Epithelial cell of esophagus (primary cell): Measurements from ENCODE around the gene CNN2.

Experiments used
- DNase-seq: peaks from one replicate; pipeline ENCODE4 v3.0.0; 2010; ENCODE audit warnings: low read depth
- H3K4me3 ChIP-seq: 2 replicates; pipeline ENCODE4 v1.5.1; 2011; ENCODE audit warnings: mild to moderate bottlenecking, low read length, control low read depth
- CTCF ChIP-seq: IDR thresholded peaks from 2 replicates; pipeline ENCODE4 v1.5.1; 2011; ENCODE audit warnings: low read depth, mild to moderate bottlenecking, low read length, control low read depth, inconsistent platforms; ENCODE audit not compliant: insufficient read depth; ENCODE audit errors: missing control alignments

The CNN2 gene

GRCh38 chr19:1000591-1001537, 25.5 kb upstream of the CNN2 start:
- H3K4me3 ChIP-seq, result no peak overlapping the region
- no peak for TF ChIP-seq CTCF

GRCh38 chr19:1001538-1002166, 24.8 kb upstream of the CNN2 start:
- DNase-seq, result peak; percentile 42
- no peak overlapping the region for H3K4me3 ChIP-seq
- peak; percentile 80 for TF ChIP-seq CTCF

More at GRCh38 chr19:1000591-1001537, 25.5 kb upstream of the CNN2 start:
- DNase-seq, result no peak

- H3K4me3 ChIP-seq, result no peak overlapping the region
- no peak for TF ChIP-seq CTCF
- no peak for DNase-seq
Observed at GRCh38 chr19:1002600-1002999, 23.8 kb upstream of the CNN2 start.

- no peak overlapping the region for H3K4me3 ChIP-seq
- no peak for DNase-seq
- no peak for TF ChIP-seq CTCF
Observed at GRCh38 chr19:1003283-1003682, 23.1 kb upstream of the CNN2 start.

DNA sequence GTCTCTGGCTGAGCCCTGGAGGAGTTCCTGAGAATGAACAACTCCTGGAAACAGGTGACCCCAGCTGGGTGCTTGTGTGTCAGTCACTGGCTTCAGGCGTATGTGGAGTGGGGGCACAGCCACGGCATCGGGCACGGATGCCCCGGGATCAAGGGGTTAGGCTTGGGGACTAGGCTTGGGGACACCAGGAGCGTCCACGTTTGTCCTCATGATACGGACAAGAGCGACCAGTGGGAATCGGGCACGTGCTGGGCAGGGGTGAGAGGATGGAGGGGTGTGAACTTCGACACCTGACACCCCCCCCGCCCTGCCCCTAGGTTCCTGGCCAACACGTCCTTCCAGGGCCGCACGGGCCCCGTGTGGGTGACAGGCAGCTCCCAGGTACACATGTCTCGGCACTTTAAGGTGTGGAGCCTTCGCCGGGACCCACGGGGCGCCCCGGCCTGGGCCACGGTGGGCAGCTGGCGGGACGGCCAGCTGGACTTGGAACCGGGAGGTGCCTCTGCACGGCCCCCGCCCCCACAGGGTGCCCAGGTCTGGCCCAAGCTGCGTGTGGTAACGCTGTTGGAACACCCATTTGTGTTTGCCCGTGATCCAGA, 22.1 kb upstream of the CNN2 start:
- no peak overlapping the region for H3K4me3 ChIP-seq
- no peak for TF ChIP-seq CTCF
- DNase-seq, result no peak

DNA sequence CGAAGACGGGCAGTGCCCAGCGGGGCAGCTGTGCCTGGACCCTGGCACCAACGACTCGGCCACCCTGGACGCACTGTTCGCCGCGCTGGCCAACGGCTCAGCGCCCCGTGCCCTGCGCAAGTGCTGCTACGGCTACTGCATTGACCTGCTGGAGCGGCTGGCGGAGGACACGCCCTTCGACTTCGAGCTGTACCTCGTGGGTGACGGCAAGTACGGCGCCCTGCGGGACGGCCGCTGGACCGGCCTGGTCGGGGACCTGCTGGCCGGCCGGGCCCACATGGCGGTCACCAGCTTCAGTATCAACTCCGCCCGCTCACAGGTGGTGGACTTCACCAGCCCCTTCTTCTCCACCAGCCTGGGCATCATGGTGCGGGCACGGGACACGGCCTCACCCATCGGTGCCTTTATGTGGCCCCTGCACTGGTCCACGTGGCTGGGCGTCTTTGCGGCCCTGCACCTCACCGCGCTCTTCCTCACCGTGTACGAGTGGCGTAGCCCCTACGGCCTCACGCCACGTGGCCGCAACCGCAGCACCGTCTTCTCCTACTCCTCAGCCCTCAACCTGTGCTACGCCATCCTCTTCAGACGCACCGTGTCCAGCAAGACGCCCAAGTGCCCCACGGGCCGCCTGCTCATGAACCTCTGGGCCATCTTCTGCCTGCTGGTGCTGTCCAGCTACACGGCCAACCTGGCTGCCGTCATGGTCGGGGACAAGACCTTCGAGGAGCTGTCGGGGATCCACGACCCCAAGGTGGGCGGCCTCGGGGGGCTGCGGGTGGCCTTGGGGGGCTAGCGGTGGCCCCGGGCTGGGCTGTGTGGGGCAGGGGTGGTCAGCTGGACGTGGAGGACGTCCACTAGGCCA, 21.4 kb upstream of the CNN2 start:
- no peak for DNase-seq
- H3K4me3 ChIP-seq, result no peak overlapping the region
- no peak for TF ChIP-seq CTCF
